Measurements from ENCODE around the gene TCERG1L.

The TCERG1L gene

DNA sequence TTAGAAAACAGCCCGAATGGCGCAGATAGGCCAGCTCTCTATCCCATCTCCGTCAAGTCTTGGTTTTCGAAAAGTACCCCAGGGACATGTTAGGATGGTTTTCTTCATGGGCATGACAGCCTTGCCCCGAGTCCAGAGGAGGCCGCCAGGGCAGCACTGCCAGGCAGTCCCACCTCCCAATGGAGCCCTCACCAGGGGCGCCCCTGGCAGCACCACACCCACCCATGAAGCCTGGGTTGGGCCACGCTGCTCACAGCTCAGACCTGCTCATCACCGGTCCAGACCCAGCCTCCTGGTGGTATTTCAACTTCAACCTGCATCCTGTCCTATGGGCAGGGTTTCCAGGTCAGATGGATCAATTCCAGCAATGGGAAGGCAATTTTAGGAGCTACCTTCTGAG is 53.3 kb downstream of the TCERG1L start:
- no peak overlapping the region for H3K9ac ChIP-seq (ENCODE audit: low read depth, low read length, poor library complexity, severe bottlenecking)
- no peak overlapping the region for H2AFZ ChIP-seq (ENCODE audit: low read length)
- no peak overlapping the region for H3K4me3 ChIP-seq (ENCODE audit: low read length, poor library complexity, severe bottlenecking)
- no peaks in the 10 kb centered on the region for H3F3A ChIP-seq (ENCODE audit: low read depth)
- no peaks in the 10 kb centered on the region for H4K20me1 ChIP-seq (ENCODE audit: insufficient read depth, low read length, poor library complexity, severe bottlenecking)
- H3K9me3 ChIP-seq (ENCODE audit: insufficient read depth, low read depth, low read length): peaks cover 13% of the 10 kb centered on the region; the same call in 1 of the 2 replicates
- H3K9me2 ChIP-seq (replicated peaks; ENCODE audit: low read depth, low read length): no peaks in the 10 kb centered on the region
- H3K27me3 ChIP-seq (ENCODE audit: insufficient read depth, low read length, poor library complexity, severe bottlenecking): no peaks in the 10 kb centered on the region
- no peaks in the 10 kb centered on the region for H3K79me2 ChIP-seq (ENCODE audit: insufficient read depth, low read length)
- H3K4me1 ChIP-seq (ENCODE audit: insufficient read depth, low read length, poor library complexity, severe bottlenecking): no peaks in the 10 kb centered on the region
- H3K4me2 ChIP-seq (ENCODE audit: low read depth, low read length, poor library complexity, severe bottlenecking): no peak overlapping the region
- no peaks in the 10 kb centered on the region for H3K36me3 ChIP-seq (ENCODE audit: insufficient read depth, low read length)
- no peak for TF ChIP-seq EZH2phosphoT487 (IDR thresholded peaks at IDR 0.05; ENCODE audit: borderline replicate concordance)
- TF ChIP-seq, protein P1, sequence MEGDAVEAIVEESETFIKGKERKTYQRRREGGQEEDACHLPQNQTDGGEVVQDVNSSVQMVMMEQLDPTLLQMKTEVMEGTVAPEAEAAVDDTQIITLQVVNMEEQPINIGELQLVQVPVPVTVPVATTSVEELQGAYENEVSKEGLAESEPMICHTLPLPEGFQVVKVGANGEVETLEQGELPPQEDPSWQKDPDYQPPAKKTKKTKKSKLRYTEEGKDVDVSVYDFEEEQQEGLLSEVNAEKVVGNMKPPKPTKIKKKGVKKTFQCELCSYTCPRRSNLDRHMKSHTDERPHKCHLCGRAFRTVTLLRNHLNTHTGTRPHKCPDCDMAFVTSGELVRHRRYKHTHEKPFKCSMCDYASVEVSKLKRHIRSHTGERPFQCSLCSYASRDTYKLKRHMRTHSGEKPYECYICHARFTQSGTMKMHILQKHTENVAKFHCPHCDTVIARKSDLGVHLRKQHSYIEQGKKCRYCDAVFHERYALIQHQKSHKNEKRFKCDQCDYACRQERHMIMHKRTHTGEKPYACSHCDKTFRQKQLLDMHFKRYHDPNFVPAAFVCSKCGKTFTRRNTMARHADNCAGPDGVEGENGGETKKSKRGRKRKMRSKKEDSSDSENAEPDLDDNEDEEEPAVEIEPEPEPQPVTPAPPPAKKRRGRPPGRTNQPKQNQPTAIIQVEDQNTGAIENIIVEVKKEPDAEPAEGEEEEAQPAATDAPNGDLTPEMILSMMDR (conservative IDR thresholded peaks at IDR 0.05; ENCODE audit: low read length): no peak

DNA sequence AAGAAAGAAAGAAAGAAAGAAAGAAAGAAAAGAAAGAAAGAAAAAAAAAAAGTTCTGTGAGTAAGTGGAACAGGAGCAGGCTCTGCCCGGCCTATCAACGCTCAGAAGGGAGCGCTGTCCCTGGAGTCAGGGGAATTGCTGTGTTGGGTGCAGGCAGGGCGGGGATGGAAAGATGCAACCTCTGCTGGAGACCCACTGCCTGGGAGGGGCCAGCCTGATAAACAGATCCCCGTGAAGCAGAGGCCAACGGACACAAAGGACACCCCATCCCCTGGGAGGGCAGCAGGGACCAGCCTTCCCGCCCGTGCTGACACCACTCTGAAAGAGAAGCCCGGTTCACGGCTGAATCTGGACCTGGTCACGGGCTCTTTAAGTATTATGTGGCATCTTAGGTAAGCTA is 54.5 kb downstream of the TCERG1L start:
- Histone ChIP-seq H3K4me3 (ENCODE audit: low read length, poor library complexity, severe bottlenecking) (no peak overlapping the region), H4K20me1 (ENCODE audit: insufficient read depth, low read length, poor library complexity, severe bottlenecking) (no peaks in the 10 kb centered on the region), H3K4me1 (ENCODE audit: insufficient read depth, low read length, poor library complexity, severe bottlenecking) (no peaks in the 10 kb centered on the region), H3K9me3 (ENCODE audit: insufficient read depth, low read depth, low read length) (peaks cover 20% of the 10 kb centered on the region; the same call in 1 of the 2 replicates), H3F3A (ENCODE audit: low read depth) (no peaks in the 10 kb centered on the region), H3K79me2 (ENCODE audit: insufficient read depth, low read length) (no peaks in the 10 kb centered on the region), H3K36me3 (ENCODE audit: insufficient read depth, low read length) (no peaks in the 10 kb centered on the region), H3K27me3 (ENCODE audit: insufficient read depth, low read length, poor library complexity, severe bottlenecking) (no peaks in the 10 kb centered on the region), H2AFZ (ENCODE audit: low read length) (no peak overlapping the region), H3K9ac (ENCODE audit: low read depth, low read length, poor library complexity, severe bottlenecking) (no peak overlapping the region), H3K9me2 (replicated peaks; ENCODE audit: low read depth, low read length) (no peaks in the 10 kb centered on the region), H3K4me2 (ENCODE audit: low read depth, low read length, poor library complexity, severe bottlenecking) (no peak overlapping the region)
- TF ChIP-seq EZH2phosphoT487 (IDR thresholded peaks at IDR 0.05; ENCODE audit: borderline replicate concordance): no peak
- TF ChIP-seq, protein P1 (conservative IDR thresholded peaks at IDR 0.05; ENCODE audit: low read length): no peak

DNA sequence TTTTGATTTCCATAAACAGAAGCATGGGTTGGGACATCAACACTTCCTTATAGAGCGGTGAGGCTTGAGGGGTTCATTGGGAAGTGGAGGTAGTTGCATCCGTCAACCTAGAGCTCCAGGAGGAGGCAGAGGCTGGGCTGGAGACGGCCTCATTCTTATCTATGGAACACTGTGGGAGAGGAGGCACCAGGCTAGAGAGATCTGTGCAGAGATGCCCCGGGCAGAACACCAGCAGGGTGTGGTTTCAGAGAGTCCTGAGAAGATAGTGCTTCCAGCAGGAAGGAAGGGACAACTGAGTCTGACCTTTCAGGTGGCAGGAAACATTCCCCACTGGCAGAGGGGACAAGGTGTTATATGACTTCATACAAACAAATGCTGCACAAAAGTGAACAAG is 56.7 kb downstream of the TCERG1L start:
- Histone ChIP-seq H3K9ac (ENCODE audit: low read depth, low read length, poor library complexity, severe bottlenecking) (no peak overlapping the region), H3F3A (ENCODE audit: low read depth) (no peaks in the 10 kb centered on the region), H3K27me3 (ENCODE audit: insufficient read depth, low read length, poor library complexity, severe bottlenecking) (no peaks in the 10 kb centered on the region), H3K4me1 (ENCODE audit: insufficient read depth, low read length, poor library complexity, severe bottlenecking) (no peaks in the 10 kb centered on the region), H3K4me2 (ENCODE audit: low read depth, low read length, poor library complexity, severe bottlenecking) (no peak overlapping the region), H4K20me1 (ENCODE audit: insufficient read depth, low read length, poor library complexity, severe bottlenecking) (no peaks in the 10 kb centered on the region), H3K9me3 (ENCODE audit: insufficient read depth, low read depth, low read length) (peaks cover 19% of the 10 kb centered on the region; the same call in 1 of the 2 replicates), H3K9me2 (replicated peaks; ENCODE audit: low read depth, low read length) (no peaks in the 10 kb centered on the region), H3K36me3 (ENCODE audit: insufficient read depth, low read length) (no peaks in the 10 kb centered on the region), H3K79me2 (ENCODE audit: insufficient read depth, low read length) (no peaks in the 10 kb centered on the region), H3K4me3 (ENCODE audit: low read length, poor library complexity, severe bottlenecking) (no peak overlapping the region), H2AFZ (ENCODE audit: low read length) (no peak overlapping the region)
- TF ChIP-seq EZH2phosphoT487 (IDR thresholded peaks at IDR 0.05; ENCODE audit: borderline replicate concordance): no peak
- TF ChIP-seq, protein P1 (conservative IDR thresholded peaks at IDR 0.05; ENCODE audit: low read length): no peak
